HepG2 (cell line): ENCODE data around the gene CABLES1. TPM values are rescaled to one million over a fixed set of nuclear protein-coding genes. Genes with fewer than 3 reads are reported as not detected.

Experiments
- ELF4 ChIP-seq: sonication (generic); formaldehyde crosslinking; IDR thresholded peaks from 2 replicates; pipeline ENCODE4 v1.5.0; 2020; ENCODE audit warnings: missing genetic modification reagents, mild to moderate bottlenecking, moderate library complexity, borderline replicate concordance
- GTF2F1 ChIP-seq: fragments of 150-350 bp; IDR thresholded peaks from 2 replicates; pipeline ENCODE4 v1.6.1; 2014; ENCODE audit warnings: low read length
- HOXA9 ChIP-seq: sonication (generic); formaldehyde crosslinking; IDR thresholded peaks from 2 replicates; pipeline ENCODE4 v1.8.1; 2022; ENCODE audit warnings: missing genetic modification reagents, mild to moderate bottlenecking, moderate library complexity, borderline replicate concordance
- RFX5 ChIP-seq: IDR thresholded peaks from 2 replicates; pipeline ENCODE4 v1.6.1; 2011; ENCODE audit warnings: low read depth, low read length, improper control_type of control experiment
- SMARCC2 ChIP-seq: fragments of 450-650 bp; IDR thresholded peaks from 2 replicates; pipeline ENCODE4 v1.6.1; 2017; ENCODE audit warnings: antibody characterized with exemption, mild to moderate bottlenecking
- SNAI1 ChIP-seq: sonication (generic); formaldehyde crosslinking; IDR thresholded peaks from 2 replicates; pipeline ENCODE4 v1.5.0; 2020; ENCODE audit warnings: mild to moderate bottlenecking, missing genetic modification reagents, borderline replicate concordance
- SP140L ChIP-seq: sonication (generic); formaldehyde crosslinking; IDR thresholded peaks from 2 replicates; pipeline ENCODE4 v1.4.0; 2020; ENCODE audit warnings: missing genetic modification reagents, borderline replicate concordance
- SPEN ChIP-seq: sonication (generic); formaldehyde crosslinking; IDR thresholded peaks from 2 replicates; pipeline ENCODE4 v1.5.1; 2020; ENCODE audit warnings: low read depth, mild to moderate bottlenecking, missing genetic modification reagents
- ZBTB38 ChIP-seq: sonication (generic); formaldehyde crosslinking; IDR thresholded peaks from 2 replicates; pipeline ENCODE4 v1.5.1; 2020; ENCODE audit warnings: mild to moderate bottlenecking, missing genetic modification reagents
- ZC3H4 ChIP-seq: sonication (generic); formaldehyde crosslinking; IDR thresholded peaks from 2 replicates; pipeline ENCODE4 v1.4.0; 2020; ENCODE audit warnings: missing genetic modification reagents, borderline replicate concordance
- ZNF20 ChIP-seq: sonication (generic); formaldehyde crosslinking; IDR thresholded peaks from 2 replicates; pipeline ENCODE4 v1.4.0; 2020; ENCODE audit warnings: mild to moderate bottlenecking, moderate library complexity, missing genetic modification reagents
- polyA plus RNA-seq, 8 experiments: library from polyadenylated mRNA; depleted of rRNA in 3 of 8; stranded (reverse) in 7 of 8; unstranded in 1 of 8; fragments of >200 nt; fragmentation: Illumina TruSeq in 4 of 8; extraction: Trizol in 4 of 8; gene quantifications; 2 replicates each; pipeline versions ENCODE4 v1.2.1 to v1.2.3, GENCODE V29; 2011 to 2016; ENCODE audit warnings: low read depth in 4 of 8, missing spikeins in 1 of 8, mixed read lengths in 1 of 8; ENCODE audit not compliant: insufficient read depth in 1 of 8
- total RNA-seq, 5 experiments: library from RNA; depleted of rRNA; stranded (reverse); fragments of >200 nt; fragmentation: Illumina TruSeq; extraction: Trizol; gene quantifications; 2 replicates each; pipeline ENCODE4 v1.2.3, GENCODE V29; 2016; ENCODE audit warnings: low read depth in 1 of 5
- TF ChIP-seq, protein P1 (sequence below): sonication (generic); formaldehyde crosslinking; IDR thresholded peaks from 2 replicates; pipeline ENCODE4 v1.5.1; 2020; ENCODE audit warnings: mild to moderate bottlenecking, moderate library complexity, missing genetic modification reagents
- TF ChIP-seq, protein P2 (sequence below): sonication (generic); formaldehyde crosslinking; IDR thresholded peaks from 2 replicates; pipeline ENCODE4 v1.5.1; 2020; ENCODE audit warnings: missing genetic modification reagents, mild to moderate bottlenecking, borderline replicate concordance
- TF ChIP-seq, protein P3 (sequence below): sonication (generic); formaldehyde crosslinking; IDR thresholded peaks from 2 replicates; pipeline ENCODE4 v1.4.0; 2020; ENCODE audit warnings: mild to moderate bottlenecking, low read depth, missing genetic modification reagents
- TF ChIP-seq, protein P4 (sequence below): sonication (generic); IDR thresholded peaks from 2 replicates; pipeline ENCODE4 v1.6.1; 2016; ENCODE audit warnings: low read depth, borderline replicate concordance
- TF ChIP-seq, protein P5 (sequence below): sonication (generic); formaldehyde crosslinking; IDR thresholded peaks from 2 replicates; pipeline ENCODE4 v1.5.1; 2020; ENCODE audit warnings: missing genetic modification reagents, mild to moderate bottlenecking, borderline replicate concordance
- TF ChIP-seq, protein P6 (sequence below): IDR thresholded peaks from 2 replicates; pipeline ENCODE4 v1.6.1; 2016; ENCODE audit warnings: low read depth, missing genetic modification reagents, missing compliant biosample characterization

Gene CABLES1
- total and polyA plus RNA-seq, 2 of the 13 experiments (the other 11 are each of a cell fraction or from before 2014, with no cell fraction given): 14.7 to 25.8 TPM

DNA sequence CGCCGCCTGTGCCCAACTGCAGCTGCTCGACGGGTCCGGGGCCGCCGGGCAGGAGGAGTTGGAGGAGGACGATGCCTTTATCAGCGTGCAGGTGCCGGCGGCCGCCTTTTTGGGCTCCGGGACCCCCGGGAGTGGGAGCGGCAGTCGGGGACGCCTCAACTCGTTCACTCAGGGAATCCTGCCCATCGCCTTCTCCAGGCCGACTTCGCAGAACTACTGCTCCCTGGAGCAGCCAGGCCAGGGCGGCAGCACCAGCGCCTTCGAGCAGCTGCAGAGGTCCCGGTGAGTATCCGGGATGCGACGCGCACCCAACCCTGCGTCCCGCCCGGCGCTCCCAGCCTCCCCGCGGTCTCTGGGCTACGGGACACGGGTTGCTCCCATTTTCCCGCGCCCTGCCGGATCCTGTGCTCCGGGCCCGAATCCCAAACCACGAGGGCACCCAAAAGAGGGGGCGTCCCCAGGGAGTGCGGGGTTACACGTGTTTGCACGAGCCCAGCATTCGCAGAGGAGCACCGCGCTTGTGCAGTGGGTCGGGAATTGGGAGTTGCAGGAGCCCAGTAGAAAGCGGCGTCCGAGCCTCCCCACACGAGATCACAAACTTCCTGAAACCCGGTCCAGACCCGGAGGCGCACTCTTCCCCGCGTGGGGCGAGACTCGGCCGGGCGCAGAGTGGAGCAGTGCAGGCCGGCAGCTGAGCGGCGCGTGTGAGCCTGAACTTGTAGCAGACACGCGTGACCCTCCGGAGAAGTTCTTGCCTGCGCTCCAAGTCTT lies 1.2 kb downstream of the CABLES1 start (continued):
- TF ChIP-seq, protein P1, sequence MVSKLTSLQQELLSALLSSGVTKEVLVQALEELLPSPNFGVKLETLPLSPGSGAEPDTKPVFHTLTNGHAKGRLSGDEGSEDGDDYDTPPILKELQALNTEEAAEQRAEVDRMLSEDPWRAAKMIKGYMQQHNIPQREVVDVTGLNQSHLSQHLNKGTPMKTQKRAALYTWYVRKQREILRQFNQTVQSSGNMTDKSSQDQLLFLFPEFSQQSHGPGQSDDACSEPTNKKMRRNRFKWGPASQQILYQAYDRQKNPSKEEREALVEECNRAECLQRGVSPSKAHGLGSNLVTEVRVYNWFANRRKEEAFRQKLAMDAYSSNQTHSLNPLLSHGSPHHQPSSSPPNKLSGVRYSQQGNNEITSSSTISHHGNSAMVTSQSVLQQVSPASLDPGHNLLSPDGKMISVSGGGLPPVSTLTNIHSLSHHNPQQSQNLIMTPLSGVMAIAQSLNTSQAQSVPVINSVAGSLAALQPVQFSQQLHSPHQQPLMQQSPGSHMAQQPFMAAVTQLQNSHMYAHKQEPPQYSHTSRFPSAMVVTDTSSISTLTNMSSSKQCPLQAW: peak; percentile 16; the same call in 1 of the 2 replicates
- TF ChIP-seq ZNF20 (CRISPR knock-in tag): peak; percentile 60; the same call in 1 of the 2 replicates
- TF ChIP-seq GTF2F1: no peak
- TF ChIP-seq, protein P2, sequence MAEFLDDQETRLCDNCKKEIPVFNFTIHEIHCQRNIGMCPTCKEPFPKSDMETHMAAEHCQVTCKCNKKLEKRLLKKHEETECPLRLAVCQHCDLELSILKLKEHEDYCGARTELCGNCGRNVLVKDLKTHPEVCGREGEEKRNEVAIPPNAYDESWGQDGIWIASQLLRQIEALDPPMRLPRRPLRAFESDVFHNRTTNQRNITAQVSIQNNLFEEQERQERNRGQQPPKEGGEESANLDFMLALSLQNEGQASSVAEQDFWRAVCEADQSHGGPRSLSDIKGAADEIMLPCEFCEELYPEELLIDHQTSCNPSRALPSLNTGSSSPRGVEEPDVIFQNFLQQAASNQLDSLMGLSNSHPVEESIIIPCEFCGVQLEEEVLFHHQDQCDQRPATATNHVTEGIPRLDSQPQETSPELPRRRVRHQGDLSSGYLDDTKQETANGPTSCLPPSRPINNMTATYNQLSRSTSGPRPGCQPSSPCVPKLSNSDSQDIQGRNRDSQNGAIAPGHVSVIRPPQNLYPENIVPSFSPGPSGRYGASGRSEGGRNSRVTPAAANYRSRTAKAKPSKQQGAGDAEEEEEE (CRISPR knock-in tag): no peak
- TF ChIP-seq, protein P3, sequence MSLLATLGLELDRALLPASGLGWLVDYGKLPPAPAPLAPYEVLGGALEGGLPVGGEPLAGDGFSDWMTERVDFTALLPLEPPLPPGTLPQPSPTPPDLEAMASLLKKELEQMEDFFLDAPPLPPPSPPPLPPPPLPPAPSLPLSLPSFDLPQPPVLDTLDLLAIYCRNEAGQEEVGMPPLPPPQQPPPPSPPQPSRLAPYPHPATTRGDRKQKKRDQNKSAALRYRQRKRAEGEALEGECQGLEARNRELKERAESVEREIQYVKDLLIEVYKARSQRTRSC (CRISPR knock-in tag): no peak
- no peak; the same call in 1 of the 2 replicates for TF ChIP-seq SPEN (CRISPR knock-in tag)
- no peak for TF ChIP-seq ZBTB38 (CRISPR knock-in tag)
- TF ChIP-seq, protein P4, sequence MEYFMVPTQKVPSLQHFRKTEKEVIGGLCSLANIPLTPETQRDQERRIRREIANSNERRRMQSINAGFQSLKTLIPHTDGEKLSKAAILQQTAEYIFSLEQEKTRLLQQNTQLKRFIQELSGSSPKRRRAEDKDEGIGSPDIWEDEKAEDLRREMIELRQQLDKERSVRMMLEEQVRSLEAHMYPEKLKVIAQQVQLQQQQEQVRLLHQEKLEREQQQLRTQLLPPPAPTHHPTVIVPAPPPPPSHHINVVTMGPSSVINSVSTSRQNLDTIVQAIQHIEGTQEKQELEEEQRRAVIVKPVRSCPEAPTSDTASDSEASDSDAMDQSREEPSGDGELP: no peak
- no peak for TF ChIP-seq SNAI1 (CRISPR knock-in tag)
- no peak for TF ChIP-seq ELF4 (CRISPR knock-in tag)
- TF ChIP-seq SMARCC2: no peak
- no peak for TF ChIP-seq ZC3H4 (CRISPR knock-in tag)
- TF ChIP-seq, protein P5, sequence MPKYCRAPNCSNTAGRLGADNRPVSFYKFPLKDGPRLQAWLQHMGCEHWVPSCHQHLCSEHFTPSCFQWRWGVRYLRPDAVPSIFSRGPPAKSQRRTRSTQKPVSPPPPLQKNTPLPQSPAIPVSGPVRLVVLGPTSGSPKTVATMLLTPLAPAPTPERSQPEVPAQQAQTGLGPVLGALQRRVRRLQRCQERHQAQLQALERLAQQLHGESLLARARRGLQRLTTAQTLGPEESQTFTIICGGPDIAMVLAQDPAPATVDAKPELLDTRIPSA (CRISPR knock-in tag): no peak
- TF ChIP-seq HOXA9: peak; percentile 58; the same call in 1 of the 2 replicates
- TF ChIP-seq, protein P6, sequence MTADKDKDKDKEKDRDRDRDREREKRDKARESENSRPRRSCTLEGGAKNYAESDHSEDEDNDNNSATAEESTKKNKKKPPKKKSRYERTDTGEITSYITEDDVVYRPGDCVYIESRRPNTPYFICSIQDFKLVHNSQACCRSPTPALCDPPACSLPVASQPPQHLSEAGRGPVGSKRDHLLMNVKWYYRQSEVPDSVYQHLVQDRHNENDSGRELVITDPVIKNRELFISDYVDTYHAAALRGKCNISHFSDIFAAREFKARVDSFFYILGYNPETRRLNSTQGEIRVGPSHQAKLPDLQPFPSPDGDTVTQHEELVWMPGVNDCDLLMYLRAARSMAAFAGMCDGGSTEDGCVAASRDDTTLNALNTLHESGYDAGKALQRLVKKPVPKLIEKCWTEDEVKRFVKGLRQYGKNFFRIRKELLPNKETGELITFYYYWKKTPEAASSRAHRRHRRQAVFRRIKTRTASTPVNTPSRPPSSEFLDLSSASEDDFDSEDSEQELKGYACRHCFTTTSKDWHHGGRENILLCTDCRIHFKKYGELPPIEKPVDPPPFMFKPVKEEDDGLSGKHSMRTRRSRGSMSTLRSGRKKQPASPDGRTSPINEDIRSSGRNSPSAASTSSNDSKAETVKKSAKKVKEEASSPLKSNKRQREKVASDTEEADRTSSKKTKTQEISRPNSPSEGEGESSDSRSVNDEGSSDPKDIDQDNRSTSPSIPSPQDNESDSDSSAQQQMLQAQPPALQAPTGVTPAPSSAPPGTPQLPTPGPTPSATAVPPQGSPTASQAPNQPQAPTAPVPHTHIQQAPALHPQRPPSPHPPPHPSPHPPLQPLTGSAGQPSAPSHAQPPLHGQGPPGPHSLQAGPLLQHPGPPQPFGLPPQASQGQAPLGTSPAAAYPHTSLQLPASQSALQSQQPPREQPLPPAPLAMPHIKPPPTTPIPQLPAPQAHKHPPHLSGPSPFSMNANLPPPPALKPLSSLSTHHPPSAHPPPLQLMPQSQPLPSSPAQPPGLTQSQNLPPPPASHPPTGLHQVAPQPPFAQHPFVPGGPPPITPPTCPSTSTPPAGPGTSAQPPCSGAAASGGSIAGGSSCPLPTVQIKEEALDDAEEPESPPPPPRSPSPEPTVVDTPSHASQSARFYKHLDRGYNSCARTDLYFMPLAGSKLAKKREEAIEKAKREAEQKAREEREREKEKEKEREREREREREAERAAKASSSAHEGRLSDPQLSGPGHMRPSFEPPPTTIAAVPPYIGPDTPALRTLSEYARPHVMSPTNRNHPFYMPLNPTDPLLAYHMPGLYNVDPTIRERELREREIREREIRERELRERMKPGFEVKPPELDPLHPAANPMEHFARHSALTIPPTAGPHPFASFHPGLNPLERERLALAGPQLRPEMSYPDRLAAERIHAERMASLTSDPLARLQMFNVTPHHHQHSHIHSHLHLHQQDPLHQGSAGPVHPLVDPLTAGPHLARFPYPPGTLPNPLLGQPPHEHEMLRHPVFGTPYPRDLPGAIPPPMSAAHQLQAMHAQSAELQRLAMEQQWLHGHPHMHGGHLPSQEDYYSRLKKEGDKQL (CRISPR knock-in tag): no peak
- TF ChIP-seq SP140L (CRISPR knock-in tag): no peak
- no peak for TF ChIP-seq RFX5
